A549 (cell line): Measurements from ENCODE around the gene KCNH6.

Experiments
- EP300 ChIP-seq, 2 experiments: fragments of >200 bp; sonication (Bioruptor Twin); formaldehyde crosslinking; IDR thresholded peaks; 2 replicates in 1 of 2; 3 replicates in 1 of 2; pipeline ENCODE4 v1.6.1; 2016 to 2017
- JUN ChIP-seq, 2 experiments: fragments of >200 bp; sonication (Bioruptor Twin); formaldehyde crosslinking; IDR thresholded peaks; 2 replicates in 1 of 2; 3 replicates in 1 of 2; pipeline ENCODE4 v1.6.1; 2016 to 2017
- POLR2A ChIP-seq: IDR thresholded peaks from 2 replicates; pipeline ENCODE4 v1.6.1; 2012; ENCODE audit warnings: mild to moderate bottlenecking, low read length

DNA sequence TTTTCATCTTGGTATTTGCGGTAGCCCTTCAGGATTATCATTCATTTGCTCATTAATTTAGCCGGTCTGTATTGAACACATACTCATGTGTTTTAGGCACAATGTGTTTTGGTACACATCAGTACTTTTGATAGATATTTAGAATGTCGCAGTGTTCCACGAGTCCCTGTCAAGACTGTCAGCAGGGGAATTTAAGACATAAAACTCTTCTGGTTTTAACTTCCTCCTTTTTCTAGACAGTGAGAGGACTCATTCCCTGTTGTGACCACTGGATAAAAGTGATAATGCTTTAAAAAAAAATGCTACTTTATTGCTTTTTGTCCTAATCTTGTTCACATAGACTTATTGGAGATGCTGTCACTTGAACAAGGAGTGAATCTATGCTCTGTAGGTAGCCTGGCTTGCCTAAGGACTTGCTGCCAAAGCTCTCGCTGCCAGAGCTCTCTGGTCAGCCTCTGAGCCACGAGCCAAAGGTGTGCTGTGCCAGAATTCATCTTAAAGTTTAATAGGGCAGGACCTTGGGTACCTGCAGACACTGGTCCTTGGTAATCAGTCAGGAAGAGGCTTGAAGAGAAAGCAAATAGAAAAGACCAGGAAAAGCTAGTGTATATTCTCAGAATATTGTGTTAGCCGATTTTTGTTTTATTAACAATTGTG is 32.5 kb downstream of the KCNH6 start:
- no peak for TF ChIP-seq POLR2A
- no peak for TF ChIP-seq JUN (IDR thresholded peaks at IDR 0.05)
- TF ChIP-seq EP300 (IDR thresholded peaks at IDR 0.05), result no peak
